ENCODE data around the gene CYP19A1. TPM values are rescaled to one million over a fixed set of nuclear protein-coding genes. Genes with fewer than 3 reads are reported as not detected.

The CYP19A1 gene
- total and polyA plus RNA-seq, 4 donors: 0.03 to 124 (median 0.50) TPM; not detected in 1

GRCh38 chr15:51181221-51181620 is 157.2 kb downstream of the CYP19A1 start:
- Histone ChIP-seq H3K27ac (ENCODE audit: low read depth in 1 of 2, low read length in 2 of 2) (no peak overlapping the region), H3K27me3 (ENCODE audit: control insufficient read depth in 4 of 4, insufficient read depth in 4 of 4, low read length in 3 of 4) (no peaks in the 10 kb centered on the region), H3K36me3 (ENCODE audit: control insufficient read depth in 4 of 4, insufficient read depth in 3 of 4, low read depth in 1 of 4, low read length in 3 of 4) (no peaks in the 10 kb centered on the region), H3K4me3 (ENCODE audit: low read depth in 1 of 3, low read length in 3 of 3) (no peak overlapping the region), H3K4me1 (ENCODE audit: control insufficient read depth in 4 of 4, insufficient read depth in 4 of 4, low read length in 3 of 4) (peaks cover 0 to 1% (median 0%) of the 10 kb centered on the region in 4 donors), H3K9ac (ENCODE audit: low read depth in 1 of 2, low read length in 2 of 2) (no peak overlapping the region), H3K9me3 (ENCODE audit: control insufficient read depth in 4 of 4, low read length in 3 of 4) (no peaks in the 10 kb centered on the region)
- DNase-seq (ENCODE audit: low spot score): no peak
- WGBS: 92% methylated on average over 3 of the region's 3 CpGs
- TF ChIP-seq MAX (IDR thresholded peaks at IDR 0.05) (no peak), HNF4A (conservative IDR thresholded peaks at IDR 0.05) (no peak), ATF3 (IDR thresholded peaks at IDR 0.05) (no peak), FOXA1 (IDR thresholded peaks at IDR 0.05) (no peak), RAD21 (IDR thresholded peaks at IDR 0.05) (no peak)

GRCh38 chr15:51180534-51180933 is 157.9 kb downstream of the CYP19A1 start:
- Histone ChIP-seq H3K36me3 (ENCODE audit: control insufficient read depth in 4 of 4, insufficient read depth in 3 of 4, low read depth in 1 of 4, low read length in 3 of 4) (no peaks in the 10 kb centered on the region), H3K4me1 (ENCODE audit: control insufficient read depth in 4 of 4, insufficient read depth in 4 of 4, low read length in 3 of 4) (no peaks in the 10 kb centered on the region), H3K27ac (ENCODE audit: low read depth in 1 of 2, low read length in 2 of 2) (no peak overlapping the region), H3K9ac (ENCODE audit: low read depth in 1 of 2, low read length in 2 of 2) (no peak overlapping the region), H3K9me3 (ENCODE audit: control insufficient read depth in 4 of 4, low read length in 3 of 4) (no peaks in the 10 kb centered on the region), H3K27me3 (ENCODE audit: control insufficient read depth in 4 of 4, insufficient read depth in 4 of 4, low read length in 3 of 4) (no peaks in the 10 kb centered on the region), H3K4me3 (ENCODE audit: low read depth in 1 of 3, low read length in 3 of 3) (no peak overlapping the region)
- 70% methylated on average over 1 of the region's 1 CpG for WGBS
- DNase-seq (ENCODE audit: low spot score): no peak
- TF ChIP-seq ATF3 (IDR thresholded peaks at IDR 0.05) (no peak), ZBTB33 (IDR thresholded peaks at IDR 0.05) (no peak), RAD21 (IDR thresholded peaks at IDR 0.05) (no peak), GABPA (IDR thresholded peaks at IDR 0.05 in 1 of 2, conservative IDR thresholded peaks at IDR 0.05 in 1 of 2) (no peak), REST (IDR thresholded peaks at IDR 0.05) (no peak), TAF1 (conservative IDR thresholded peaks at IDR 0.05) (no peak), HNF4G (IDR thresholded peaks at IDR 0.05) (no peak), JUND (IDR thresholded peaks at IDR 0.05) (no peak), CTCF (IDR thresholded peaks at IDR 0.05; ENCODE audit: low read depth, low read length, missing input control) (no peak), HNF4A (conservative IDR thresholded peaks at IDR 0.05) (no peak), FOXA2 (IDR thresholded peaks at IDR 0.05) (no peak)
